HEK293 (cell line): ENCODE data around the gene SYNPO.

Experiments
- GLIS1 ChIP-seq: fragments of 450-650 bp; formaldehyde crosslinking; IDR thresholded peaks from 2 replicates; pipeline ENCODE4 v1.5.1; 2016; ENCODE audit warnings: missing biosample characterization, missing genetic modification characterization
- KLF10 ChIP-seq: fragments of 450-650 bp; IDR thresholded peaks from 2 replicates; pipeline ENCODE4 v1.5.1; 2018; ENCODE audit warnings: missing biosample characterization, mild to moderate bottlenecking, missing genetic modification characterization
- MYNN ChIP-seq: fragments of 450-650 bp; formaldehyde crosslinking; IDR thresholded peaks from 2 replicates; pipeline ENCODE4 v1.5.1; 2016; ENCODE audit warnings: missing biosample characterization, missing genetic modification characterization, borderline replicate concordance
- OSR2 ChIP-seq: fragments of 450-650 bp; formaldehyde crosslinking; IDR thresholded peaks from 2 replicates; pipeline ENCODE4 v1.5.1; 2016; ENCODE audit warnings: missing biosample characterization, missing genetic modification characterization
- SCRT2 ChIP-seq: fragments of 450-650 bp; formaldehyde crosslinking; IDR thresholded peaks from 2 replicates; pipeline ENCODE4 v1.5.1; 2016; ENCODE audit warnings: missing biosample characterization, missing genetic modification characterization
- TRIM28 ChIP-seq: IDR thresholded peaks from 2 replicates; pipeline ENCODE4 v1.6.1; 2011; ENCODE audit warnings: low read length, control low read depth, borderline replicate concordance
- ZNF121 ChIP-seq: fragments of 450-650 bp; formaldehyde crosslinking; IDR thresholded peaks from 2 replicates; pipeline ENCODE4 v1.5.1; 2016; ENCODE audit warnings: missing biosample characterization, missing genetic modification characterization
- ZNF169 ChIP-seq: fragments of 450-650 bp; formaldehyde crosslinking; IDR thresholded peaks from 2 replicates; pipeline ENCODE4 v1.5.1; 2016; ENCODE audit warnings: missing biosample characterization, missing genetic modification characterization
- ZNF292 ChIP-seq: fragments of 450-650 bp; formaldehyde crosslinking; IDR thresholded peaks from 2 replicates; pipeline ENCODE4 v1.5.1; 2016; ENCODE audit warnings: low read depth, missing biosample characterization, missing genetic modification characterization, borderline replicate concordance
- ZNF311 ChIP-seq: fragments of 450-650 bp; formaldehyde crosslinking; IDR thresholded peaks from 2 replicates; pipeline ENCODE4 v1.5.1; 2017; ENCODE audit warnings: missing biosample characterization, missing genetic modification characterization, borderline replicate concordance
- ZNF335 ChIP-seq: fragments of 450-650 bp; formaldehyde crosslinking; conservative IDR thresholded peaks from 2 replicates; pipeline ENCODE4 v1.5.1; 2016; ENCODE audit warnings: missing biosample characterization, missing genetic modification characterization
- ZNF558 ChIP-seq: fragments of 450-650 bp; formaldehyde crosslinking; IDR thresholded peaks from 2 replicates; pipeline ENCODE4 v1.5.1; 2016; ENCODE audit warnings: missing biosample characterization, missing genetic modification characterization
- ZNF585B ChIP-seq: fragments of 450-650 bp; formaldehyde crosslinking; IDR thresholded peaks from 2 replicates; pipeline ENCODE4 v1.5.1; 2016; ENCODE audit warnings: missing biosample characterization, missing genetic modification characterization
- ZNF600 ChIP-seq: fragments of 450-650 bp; formaldehyde crosslinking; IDR thresholded peaks from 2 replicates; pipeline ENCODE4 v1.5.1; 2016; ENCODE audit warnings: missing biosample characterization, missing genetic modification characterization
- ZNF626 ChIP-seq: fragments of 450-650 bp; sonication (Bioruptor Pico); formaldehyde crosslinking; IDR thresholded peaks from 2 replicates; pipeline ENCODE4 v1.5.1; 2018; ENCODE audit warnings: missing biosample characterization, missing genetic modification characterization, inconsistent platforms
- ZNF664 ChIP-seq: fragments of 450-650 bp; formaldehyde crosslinking; IDR thresholded peaks from 2 replicates; pipeline ENCODE4 v1.5.1; 2016; ENCODE audit warnings: missing biosample characterization, missing genetic modification characterization
- TF ChIP-seq, protein P1 (sequence below): fragments of 450-650 bp; formaldehyde crosslinking; IDR thresholded peaks from 2 replicates; pipeline ENCODE4 v1.5.1; 2017; ENCODE audit warnings: missing biosample characterization, missing genetic modification characterization
- TF ChIP-seq, protein P2 (sequence below): sonication (generic); formaldehyde crosslinking; IDR thresholded peaks from 2 replicates; pipeline ENCODE4 v1.8.1; 2022; ENCODE audit warnings: mild to moderate bottlenecking, moderate library complexity, missing genetic modification reagents
- TF ChIP-seq, protein P3 (sequence below): fragments of 450-650 bp; formaldehyde crosslinking; IDR thresholded peaks from 2 replicates; pipeline ENCODE4 v1.5.1; 2016; ENCODE audit warnings: missing biosample characterization, missing genetic modification characterization
- TF ChIP-seq, protein P4 (sequence below): fragments of 450-650 bp; formaldehyde crosslinking; IDR thresholded peaks from 2 replicates; pipeline ENCODE4 v1.5.1; 2016; ENCODE audit warnings: missing biosample characterization, missing genetic modification characterization
- TF ChIP-seq, protein P5 (sequence below): fragments of 450-650 bp; formaldehyde crosslinking; IDR thresholded peaks from 2 replicates; pipeline ENCODE4 v1.5.1; 2016; ENCODE audit warnings: missing biosample characterization, missing genetic modification characterization
- TF ChIP-seq, protein P6 (sequence below): fragments of 450-650 bp; formaldehyde crosslinking; IDR thresholded peaks from 2 replicates; pipeline ENCODE4 v1.5.1; 2016; ENCODE audit warnings: missing biosample characterization, missing genetic modification characterization
- TF ChIP-seq, protein P7 (sequence below): fragments of 450-650 bp; formaldehyde crosslinking; IDR thresholded peaks from 2 replicates; pipeline ENCODE4 v1.5.1; 2017; ENCODE audit warnings: missing biosample characterization, missing genetic modification characterization
- TF ChIP-seq, protein P8 (sequence below): fragments of 450-650 bp; formaldehyde crosslinking; IDR thresholded peaks from 2 replicates; pipeline ENCODE4 v1.5.1; 2016; ENCODE audit warnings: missing biosample characterization, missing genetic modification characterization
- TF ChIP-seq, protein P9 (sequence below): fragments of 450-650 bp; formaldehyde crosslinking; IDR thresholded peaks from 2 replicates; pipeline ENCODE4 v1.5.1; 2017; ENCODE audit warnings: missing biosample characterization, mild to moderate bottlenecking, missing genetic modification characterization, moderate library complexity

The SYNPO gene

DNA sequence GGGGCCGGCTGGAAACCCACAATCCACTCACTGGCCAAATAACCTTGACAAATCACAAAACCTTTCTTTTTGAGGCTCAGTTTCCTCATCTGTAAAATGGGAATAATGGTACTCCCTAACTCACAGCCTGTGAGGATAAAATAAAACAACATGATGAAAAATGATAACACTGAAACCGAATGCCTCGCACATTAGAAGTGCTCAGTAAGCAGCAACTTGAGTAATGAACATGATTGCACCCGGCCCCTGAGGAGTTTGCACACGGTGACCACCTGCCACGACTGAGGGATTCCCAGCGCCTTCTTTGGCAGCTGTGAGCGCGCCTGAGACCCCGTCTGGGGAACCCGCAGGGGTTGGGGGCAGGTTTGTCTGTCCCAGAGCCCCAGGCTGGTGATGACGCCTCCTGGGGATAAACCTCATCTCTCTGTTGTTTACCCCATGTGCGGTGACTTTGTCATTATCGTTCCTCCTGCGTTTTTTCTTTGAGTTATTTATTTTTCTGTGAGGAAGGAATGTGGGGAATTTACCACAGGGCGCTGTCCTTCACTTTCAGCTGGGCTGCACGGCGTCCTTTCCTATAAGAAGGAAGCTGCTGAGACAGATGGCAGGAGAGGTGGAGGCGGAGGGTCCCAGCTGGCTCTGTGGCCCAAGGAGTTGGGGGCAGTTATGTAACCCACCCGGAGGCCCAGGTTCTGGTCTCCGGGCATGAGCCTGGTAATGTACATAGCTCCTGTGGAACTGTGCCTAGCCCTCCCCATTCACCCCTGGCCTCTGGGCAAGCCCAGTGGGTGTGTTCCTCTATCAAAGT lies 3.0 kb upstream of the SYNPO start (continued):
- TF ChIP-seq, protein P1, sequence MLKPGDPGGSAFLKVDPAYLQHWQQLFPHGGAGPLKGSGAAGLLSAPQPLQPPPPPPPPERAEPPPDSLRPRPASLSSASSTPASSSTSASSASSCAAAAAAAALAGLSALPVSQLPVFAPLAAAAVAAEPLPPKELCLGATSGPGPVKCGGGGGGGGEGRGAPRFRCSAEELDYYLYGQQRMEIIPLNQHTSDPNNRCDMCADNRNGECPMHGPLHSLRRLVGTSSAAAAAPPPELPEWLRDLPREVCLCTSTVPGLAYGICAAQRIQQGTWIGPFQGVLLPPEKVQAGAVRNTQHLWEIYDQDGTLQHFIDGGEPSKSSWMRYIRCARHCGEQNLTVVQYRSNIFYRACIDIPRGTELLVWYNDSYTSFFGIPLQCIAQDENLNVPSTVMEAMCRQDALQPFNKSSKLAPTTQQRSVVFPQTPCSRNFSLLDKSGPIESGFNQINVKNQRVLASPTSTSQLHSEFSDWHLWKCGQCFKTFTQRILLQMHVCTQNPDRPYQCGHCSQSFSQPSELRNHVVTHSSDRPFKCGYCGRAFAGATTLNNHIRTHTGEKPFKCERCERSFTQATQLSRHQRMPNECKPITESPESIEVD (tag by site-specific recombination), result peak; percentile 64; the same call in 1 of the 2 replicates
- TF ChIP-seq, protein P2, sequence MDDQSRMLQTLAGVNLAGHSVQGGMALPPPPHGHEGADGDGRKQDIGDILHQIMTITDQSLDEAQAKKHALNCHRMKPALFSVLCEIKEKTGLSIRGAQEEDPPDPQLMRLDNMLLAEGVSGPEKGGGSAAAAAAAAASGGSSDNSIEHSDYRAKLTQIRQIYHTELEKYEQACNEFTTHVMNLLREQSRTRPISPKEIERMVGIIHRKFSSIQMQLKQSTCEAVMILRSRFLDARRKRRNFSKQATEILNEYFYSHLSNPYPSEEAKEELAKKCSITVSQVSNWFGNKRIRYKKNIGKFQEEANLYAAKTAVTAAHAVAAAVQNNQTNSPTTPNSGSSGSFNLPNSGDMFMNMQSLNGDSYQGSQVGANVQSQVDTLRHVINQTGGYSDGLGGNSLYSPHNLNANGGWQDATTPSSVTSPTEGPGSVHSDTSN (CRISPR knock-in tag), result no peak
- TF ChIP-seq GLIS1 (tag by site-specific recombination) (peak; percentile 97), ZNF626 (no peak), ZNF292 (no peak), ZNF121 (no peak), KLF10 (tag by site-specific recombination) (peak; percentile 71), SCRT2 (no peak), ZNF335 (tag by site-specific recombination) (0 out of 2 replicates have a peak, but pooled peaks have one; percentile 25), MYNN (no peak), ZNF600 (tag by site-specific recombination) (no peak), ZNF664 (tag by site-specific recombination) (no peak), ZNF558 (tag by site-specific recombination) (no peak), ZNF311 (tag by site-specific recombination) (no peak), ZNF169 (tag by site-specific recombination) (no peak), TRIM28 (no peak), ZNF585B (tag by site-specific recombination) (no peak), OSR2 (0 out of 2 replicates have a peak, but pooled peaks have one; percentile 10)
- TF ChIP-seq, protein P3, sequence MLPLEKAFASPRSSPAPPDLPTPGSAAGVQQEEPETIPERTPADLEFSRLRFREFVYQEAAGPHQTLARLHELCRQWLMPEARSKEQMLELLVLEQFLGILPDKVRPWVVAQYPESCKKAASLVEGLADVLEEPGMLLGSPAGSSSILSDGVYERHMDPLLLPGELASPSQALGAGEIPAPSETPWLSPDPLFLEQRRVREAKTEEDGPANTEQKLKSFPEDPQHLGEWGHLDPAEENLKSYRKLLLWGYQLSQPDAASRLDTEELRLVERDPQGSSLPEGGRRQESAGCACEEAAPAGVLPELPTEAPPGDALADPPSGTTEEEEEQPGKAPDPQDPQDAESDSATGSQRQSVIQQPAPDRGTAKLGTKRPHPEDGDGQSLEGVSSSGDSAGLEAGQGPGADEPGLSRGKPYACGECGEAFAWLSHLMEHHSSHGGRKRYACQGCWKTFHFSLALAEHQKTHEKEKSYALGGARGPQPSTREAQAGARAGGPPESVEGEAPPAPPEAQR (tag by site-specific recombination), result no peak
- TF ChIP-seq, protein P4, sequence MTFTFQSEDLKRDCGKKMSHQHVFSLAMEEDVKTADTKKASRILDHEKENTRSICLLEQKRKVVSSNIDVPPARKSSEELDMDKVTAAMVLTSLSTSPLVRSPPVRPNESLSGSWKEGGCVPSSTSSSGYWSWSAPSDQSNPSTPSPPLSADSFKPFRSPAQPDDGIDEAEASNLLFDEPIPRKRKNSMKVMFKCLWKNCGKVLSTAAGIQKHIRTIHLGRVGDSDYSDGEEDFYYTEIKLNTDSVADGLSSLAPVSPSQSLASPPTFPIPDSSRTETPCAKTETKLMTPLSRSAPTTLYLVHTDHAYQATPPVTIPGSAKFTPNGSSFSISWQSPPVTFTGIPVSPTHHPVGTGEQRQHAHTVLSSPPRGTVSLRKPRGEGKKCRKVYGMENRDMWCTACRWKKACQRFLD (tag by site-specific recombination), result no peak
- TF ChIP-seq, protein P5, sequence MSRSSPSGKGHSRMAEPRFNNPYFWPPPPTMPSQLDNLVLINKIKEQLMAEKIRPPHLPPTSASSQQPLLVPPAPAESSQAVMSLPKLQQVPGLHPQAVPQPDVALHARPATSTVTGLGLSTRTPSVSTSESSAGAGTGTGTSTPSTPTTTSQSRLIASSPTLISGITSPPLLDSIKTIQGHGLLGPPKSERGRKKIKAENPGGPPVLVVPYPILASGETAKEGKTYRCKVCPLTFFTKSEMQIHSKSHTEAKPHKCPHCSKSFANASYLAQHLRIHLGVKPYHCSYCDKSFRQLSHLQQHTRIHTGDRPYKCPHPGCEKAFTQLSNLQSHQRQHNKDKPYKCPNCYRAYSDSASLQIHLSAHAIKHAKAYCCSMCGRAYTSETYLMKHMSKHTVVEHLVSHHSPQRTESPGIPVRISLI, result 0 out of 2 replicates have a peak, but pooled peaks have one; percentile 13
- TF ChIP-seq, protein P6, sequence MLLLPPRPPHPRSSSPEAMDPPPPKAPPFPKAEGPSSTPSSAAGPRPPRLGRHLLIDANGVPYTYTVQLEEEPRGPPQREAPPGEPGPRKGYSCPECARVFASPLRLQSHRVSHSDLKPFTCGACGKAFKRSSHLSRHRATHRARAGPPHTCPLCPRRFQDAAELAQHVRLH (tag by site-specific recombination), result peak; percentile 75; the same call in 1 of the 2 replicates
- TF ChIP-seq, protein P7, sequence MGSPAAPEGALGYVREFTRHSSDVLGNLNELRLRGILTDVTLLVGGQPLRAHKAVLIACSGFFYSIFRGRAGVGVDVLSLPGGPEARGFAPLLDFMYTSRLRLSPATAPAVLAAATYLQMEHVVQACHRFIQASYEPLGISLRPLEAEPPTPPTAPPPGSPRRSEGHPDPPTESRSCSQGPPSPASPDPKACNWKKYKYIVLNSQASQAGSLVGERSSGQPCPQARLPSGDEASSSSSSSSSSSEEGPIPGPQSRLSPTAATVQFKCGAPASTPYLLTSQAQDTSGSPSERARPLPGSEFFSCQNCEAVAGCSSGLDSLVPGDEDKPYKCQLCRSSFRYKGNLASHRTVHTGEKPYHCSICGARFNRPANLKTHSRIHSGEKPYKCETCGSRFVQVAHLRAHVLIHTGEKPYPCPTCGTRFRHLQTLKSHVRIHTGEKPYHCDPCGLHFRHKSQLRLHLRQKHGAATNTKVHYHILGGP, result no peak
- TF ChIP-seq, protein P8, sequence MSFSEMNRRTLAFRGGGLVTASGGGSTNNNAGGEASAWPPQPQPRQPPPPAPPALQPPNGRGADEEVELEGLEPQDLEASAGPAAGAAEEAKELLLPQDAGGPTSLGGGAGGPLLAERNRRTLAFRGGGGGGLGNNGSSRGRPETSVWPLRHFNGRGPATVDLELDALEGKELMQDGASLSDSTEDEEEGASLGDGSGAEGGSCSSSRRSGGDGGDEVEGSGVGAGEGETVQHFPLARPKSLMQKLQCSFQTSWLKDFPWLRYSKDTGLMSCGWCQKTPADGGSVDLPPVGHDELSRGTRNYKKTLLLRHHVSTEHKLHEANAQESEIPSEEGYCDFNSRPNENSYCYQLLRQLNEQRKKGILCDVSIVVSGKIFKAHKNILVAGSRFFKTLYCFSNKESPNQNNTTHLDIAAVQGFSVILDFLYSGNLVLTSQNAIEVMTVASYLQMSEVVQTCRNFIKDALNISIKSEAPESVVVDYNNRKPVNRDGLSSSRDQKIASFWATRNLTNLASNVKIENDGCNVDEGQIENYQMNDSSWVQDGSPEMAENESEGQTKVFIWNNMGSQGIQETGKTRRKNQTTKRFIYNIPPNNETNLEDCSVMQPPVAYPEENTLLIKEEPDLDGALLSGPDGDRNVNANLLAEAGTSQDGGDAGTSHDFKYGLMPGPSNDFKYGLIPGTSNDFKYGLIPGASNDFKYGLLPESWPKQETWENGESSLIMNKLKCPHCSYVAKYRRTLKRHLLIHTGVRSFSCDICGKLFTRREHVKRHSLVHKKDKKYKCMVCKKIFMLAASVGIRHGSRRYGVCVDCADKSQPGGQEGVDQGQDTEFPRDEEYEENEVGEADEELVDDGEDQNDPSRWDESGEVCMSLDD (tag by site-specific recombination), result no peak
- TF ChIP-seq, protein P9, sequence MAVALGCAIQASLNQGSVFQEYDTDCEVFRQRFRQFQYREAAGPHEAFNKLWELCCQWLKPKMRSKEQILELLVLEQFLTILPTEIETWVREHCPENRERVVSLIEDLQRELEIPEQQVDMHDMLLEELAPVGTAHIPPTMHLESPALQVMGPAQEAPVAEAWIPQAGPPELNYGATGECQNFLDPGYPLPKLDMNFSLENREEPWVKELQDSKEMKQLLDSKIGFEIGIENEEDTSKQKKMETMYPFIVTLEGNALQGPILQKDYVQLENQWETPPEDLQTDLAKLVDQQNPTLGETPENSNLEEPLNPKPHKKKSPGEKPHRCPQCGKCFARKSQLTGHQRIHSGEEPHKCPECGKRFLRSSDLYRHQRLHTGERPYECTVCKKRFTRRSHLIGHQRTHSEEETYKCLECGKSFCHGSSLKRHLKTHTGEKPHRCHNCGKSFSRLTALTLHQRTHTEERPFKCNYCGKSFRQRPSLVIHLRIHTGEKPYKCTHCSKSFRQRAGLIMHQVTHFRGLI (tag by site-specific recombination), result no peak
